ENCODE data around the gene TMSB4X.
A peak's percentile ranks its signal among the peaks of the same experiment; 100 is the strongest.
"Not testable (repeated sequence)": the region's sequence is repeated elsewhere in the genome, so short reads cannot be mapped to it uniquely, and the experiment has no call there.

TMSB4X gene

DNA sequence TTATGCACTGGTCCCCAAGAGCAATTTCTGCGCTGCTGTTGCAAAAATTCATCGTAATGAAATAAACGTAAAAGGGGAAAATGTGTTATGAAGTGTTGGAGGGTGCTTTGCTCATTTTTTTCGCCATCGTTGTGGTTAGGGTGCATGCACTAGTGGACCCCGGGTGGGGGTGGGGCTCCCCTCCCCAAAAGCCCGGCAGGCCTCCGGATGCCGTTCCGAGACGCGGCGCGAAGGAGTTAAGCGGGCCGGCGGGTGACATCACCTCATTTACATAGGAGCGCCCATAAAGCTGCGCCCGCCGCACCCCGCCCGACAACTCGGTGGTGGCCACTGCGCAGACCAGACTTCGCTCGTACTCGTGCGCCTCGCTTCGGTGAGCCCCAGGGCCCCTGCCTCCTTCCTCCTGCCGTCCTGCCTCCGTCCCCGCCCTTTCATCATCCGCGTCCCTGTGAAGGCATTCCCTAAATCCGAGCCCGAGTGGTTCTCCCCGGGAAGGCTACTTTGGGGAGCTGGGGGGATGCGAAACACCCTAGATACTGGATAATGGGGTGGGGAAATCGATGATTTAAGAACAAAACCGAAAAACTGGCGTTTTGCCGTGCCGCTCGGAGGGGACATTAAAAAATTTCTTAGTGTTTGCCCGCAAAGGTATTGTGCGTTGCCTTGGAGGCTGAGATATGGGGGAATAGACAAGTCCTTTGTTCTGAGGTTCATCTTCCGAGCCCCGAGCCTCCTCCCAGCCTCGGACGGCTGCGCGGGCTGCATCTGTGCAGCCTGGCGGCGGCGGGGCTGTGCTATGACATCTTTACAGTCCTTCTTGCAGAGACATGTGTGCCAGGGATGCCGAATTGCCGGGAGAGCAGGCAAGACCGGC is at the start of gene TMSB4X:
Gene TMSB4X (plus strand): TSS at position 315 of the 874 bp plus-strand sequence.
- DNase-seq: peak; percentile 73

DNA sequence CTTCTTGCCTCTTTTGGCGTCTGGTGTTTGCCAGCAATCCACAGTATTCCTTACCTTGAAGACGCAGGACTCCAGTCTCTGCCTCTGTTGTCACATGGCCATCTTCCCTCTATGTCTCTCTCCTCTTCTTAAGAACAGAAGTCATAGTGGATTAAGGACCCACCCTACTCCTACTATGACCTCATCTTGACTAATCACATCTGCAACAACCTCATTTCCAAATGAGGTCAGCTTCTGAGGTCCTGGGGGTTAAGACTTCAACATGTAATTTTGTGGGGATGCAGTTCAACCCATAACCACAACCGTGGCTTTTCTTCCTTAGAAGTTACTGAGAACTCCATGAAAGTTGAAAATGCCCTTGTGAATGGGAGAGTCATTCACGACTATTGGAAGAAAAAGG is 45.2 kb upstream of the TMSB4X start:
- no peak for DNase-seq

DNA sequence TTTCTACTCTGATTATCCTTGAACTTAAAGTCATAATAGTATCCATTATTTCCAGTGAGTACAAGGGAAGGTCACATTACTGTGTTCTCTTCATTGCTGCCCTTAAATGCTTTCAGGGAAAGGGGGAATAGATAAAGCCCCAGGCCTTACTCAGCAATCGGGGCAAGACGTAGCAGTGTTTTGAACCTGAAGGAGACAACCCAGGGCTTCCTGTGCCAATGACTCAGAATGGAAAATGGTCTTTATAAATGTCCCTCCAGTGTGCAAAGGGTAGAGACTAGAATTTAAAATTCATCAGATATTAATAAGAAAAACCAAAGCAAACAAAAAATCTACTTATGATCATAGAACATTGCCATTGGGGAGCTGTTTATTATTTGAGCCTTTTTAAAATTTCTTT is 44.8 kb upstream of the TMSB4X start:
- DNase-seq: no peak

DNA sequence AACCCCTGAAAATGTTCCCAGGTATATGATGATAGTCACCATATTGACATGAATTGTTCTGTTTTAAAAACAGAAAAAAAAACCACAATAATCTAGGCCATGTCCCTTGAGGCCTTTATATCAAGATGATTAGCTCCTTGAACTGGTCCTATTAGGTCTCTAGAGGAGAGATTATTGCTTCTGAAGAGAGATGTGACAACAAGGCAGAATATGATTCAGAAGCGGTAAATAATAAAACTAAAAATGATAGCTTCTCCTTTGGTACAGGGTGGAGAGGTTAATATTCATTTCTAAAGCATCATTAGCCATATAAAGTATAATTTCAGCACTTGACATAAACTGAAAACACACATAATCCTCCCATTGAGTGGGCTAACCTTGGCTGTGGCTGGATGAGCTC is 42.7 kb upstream of the TMSB4X start:
- DNase-seq: no peak

DNA sequence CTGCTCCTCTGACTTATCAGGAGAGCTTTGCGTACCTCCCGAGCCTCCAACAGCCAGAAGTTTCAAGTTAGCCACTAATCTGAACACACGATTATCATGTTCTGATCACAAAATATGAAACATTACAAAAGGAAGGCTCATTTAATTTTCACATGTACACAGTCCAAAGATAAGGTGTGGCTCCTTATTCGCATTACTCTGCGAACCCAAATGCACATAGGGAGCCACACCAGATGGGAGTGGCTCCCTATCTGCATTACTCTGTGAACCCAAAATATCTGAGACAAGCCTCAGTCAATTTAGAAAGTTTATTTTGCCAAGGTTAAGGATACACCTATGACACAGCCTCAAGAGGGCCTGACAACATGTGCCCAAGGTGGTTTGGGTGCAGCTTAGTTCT is 40.1 kb upstream of the TMSB4X start:
- DNase-seq: no peak

DNA sequence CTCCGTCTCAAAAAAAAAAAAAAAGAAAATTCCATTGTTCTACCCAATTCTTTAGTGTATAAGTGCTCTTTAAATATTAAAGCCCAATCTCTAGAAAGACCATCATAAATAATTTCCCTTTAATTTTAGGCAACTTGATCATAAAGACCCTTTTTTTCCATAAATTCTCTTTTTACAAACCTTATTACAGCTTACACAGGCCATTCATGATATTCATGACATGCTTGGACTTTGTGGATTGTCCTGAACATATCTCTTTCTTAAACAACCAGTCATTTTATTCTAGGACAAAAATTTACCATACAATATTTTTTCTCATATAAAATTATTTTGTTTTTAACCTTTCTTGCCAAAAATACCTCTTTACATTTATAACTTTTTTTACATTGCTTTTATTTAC is 38.0 kb upstream of the TMSB4X start:
- DNase-seq: no peak

DNA sequence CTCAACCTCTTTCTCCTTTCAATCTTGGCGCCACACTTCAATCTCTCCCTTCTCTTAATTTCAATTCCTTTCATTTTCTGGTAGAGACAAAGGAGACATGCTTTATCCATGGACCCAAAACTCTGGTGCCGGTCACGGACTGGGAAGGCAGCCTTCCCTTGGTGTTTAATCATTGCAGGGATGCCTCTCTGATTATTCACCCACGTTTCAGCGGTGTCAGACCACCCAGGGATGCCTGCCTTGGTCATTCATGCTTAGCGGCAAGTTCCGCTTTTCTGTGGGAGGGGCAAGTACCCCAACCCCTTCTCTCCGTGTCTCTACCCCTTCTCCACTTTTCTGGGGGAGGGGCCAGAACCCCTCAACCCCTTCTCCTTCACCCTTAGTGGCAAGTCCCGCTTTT is 34.4 kb upstream of the TMSB4X start:
- not testable (repeated sequence) for DNase-seq

DNA sequence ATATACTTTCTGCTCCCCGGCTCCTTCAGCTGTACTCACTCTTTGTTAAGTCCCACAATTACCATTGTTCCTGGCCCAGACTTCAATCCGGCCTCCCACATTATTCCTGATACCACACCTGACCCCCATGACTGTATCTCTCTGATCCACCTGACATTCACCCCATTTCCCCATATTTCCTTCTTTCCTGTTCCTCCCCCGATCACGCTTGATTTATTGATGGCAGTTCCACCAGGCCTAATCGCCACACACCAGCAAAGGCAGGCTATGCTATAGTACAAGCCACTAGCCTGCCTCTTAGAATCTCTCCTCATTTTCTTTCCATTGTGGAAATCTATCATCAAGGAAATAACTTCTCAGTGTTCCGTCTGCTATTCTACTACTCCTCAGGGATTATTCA is 31.3 kb upstream of the TMSB4X start:
- not testable (repeated sequence) for DNase-seq

DNA sequence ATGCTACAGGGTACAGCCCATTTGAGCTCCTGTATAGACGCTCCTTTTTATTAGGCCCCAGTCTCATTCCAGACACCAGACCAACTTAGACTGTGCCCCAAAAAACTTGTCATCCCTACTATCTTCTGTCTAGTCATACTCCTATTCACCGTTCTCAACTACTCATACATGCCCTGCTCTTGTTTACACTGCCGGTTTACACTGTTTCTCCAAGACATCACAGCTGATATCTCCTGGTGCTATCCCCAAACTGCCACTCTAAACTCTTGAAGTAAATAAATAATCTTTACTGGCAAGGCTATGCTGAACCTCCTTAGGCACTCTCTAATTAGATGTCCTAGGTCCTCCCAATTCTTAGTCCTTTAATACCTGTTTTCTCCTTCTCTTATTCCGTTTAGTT is 30.5 kb upstream of the TMSB4X start:
- DNase-seq: not testable (repeated sequence)

DNA sequence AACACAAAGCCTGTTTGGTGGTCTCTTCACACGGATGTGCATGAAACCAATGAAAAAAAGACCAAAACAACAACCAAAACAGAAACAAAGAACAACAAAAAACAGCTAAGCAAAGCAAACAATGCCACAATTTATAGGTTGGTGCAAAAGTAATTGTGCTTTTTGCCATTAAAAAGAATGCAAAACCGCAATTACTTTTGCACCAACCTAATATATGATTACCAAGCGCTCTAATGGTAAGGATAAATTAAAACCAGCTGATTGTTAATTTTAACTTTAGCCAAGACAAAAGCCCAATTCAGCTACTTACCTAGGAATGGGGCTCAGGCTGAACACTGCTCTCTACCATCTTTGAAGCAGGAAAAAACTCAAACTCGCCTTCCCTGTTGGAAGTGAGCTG is 29.4 kb upstream of the TMSB4X start:
- DNase-seq: no peak

DNA sequence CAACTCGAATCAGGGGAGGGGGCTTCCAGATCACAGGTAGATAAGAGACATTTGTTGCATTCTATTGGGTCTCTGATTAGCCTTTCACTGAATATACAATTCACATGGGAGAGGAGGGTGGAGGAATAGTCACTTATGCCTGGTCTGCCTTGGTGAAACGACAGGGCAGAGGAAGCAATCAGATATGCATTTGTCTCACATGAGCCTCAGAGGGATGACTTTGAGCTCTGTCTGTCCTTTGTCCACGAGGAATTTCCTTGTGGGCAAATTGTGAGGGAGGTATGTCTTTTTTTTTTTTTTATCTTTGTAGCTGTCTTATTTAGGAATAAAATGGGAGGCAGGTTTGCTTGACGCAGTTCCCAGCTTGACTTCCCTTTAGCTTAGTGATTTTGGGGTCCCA is 28.5 kb upstream of the TMSB4X start:
- DNase-seq: no peak

DNA sequence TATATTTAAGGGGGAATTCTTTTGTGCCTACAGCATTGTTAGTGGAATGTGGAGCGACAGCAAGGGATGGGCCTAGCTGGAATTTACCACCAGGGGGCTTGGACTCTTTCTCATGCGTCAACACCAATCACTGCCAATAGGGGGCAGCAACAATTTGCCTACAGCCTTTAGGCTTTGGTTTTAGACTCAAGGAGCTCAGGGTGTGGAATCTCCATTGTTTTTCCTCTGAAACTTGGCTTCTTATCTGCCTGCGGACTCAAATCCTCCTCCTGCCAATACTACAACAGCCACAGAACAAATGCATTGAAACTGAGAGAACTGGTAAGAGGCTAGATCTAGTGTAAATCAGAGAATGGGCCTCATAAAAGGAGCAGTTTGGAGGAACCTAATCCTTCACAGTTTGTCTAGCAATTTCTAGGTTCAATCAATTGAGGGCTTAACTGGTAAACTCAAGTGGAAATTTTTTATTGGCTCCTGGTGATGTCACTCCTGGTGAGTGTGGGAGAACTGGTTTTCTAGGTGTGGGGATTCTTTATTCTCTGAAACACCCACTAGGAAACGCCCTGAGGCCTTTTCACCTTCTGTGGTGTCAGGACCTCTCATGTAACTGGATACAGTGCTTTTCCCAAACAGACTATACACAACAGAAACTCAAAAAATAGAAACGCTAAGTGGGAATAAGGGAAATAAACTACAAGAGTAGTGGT is 27.9 kb upstream of the TMSB4X start:
- DNase-seq: peak; percentile 50

DNA sequence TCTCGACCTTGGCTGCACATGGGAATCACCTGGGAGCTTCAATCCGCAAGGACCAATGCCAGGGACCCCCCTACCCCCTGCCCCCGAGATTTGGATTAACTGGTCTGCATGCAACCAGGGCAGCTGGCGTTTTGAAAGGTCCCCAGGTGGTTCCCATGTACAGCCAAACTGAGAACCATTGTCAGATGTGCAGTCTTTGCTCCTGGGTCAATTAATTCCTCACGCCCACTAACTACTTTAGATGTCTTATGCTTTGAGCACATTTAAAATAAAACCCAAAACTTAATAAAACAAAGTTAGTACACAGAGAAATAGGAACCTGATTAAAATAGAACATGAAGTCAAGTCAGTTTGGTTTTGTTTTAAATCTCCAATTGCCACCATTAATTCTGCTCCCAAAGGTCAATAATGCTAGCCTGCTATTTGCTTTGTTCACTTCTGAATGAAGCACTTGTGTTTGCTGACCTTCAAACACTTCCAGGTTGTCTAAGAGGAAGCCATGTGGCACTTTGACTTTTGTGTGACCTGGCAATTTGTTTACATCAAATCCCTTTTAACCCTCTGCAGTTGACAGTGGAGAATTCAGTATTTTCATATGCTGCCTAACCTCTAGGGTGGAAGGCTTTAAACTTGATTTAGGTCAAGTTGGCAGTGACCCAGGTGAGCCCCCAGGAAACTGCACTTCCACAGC is 27.2 kb upstream of the TMSB4X start:
- DNase-seq: no peak

DNA sequence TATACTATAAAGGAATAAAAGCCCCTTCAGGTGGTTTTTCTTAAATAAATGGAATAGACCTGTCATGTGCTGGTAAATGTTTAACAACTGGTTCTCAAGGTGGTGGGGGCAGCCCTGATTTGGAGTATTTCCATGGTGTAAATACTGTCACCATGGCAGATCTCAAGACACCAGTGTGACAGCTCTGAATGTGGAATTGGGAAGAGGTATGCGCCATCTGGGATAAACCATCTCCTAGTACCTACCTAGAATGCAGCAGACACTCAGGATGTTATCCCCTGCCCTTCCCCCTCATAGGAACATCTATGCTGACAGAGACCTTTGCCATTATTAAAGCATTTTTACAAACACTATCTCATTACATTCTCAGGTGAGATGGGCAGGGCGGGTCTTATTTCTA is 26.4 kb upstream of the TMSB4X start:
- no peak for DNase-seq

DNA sequence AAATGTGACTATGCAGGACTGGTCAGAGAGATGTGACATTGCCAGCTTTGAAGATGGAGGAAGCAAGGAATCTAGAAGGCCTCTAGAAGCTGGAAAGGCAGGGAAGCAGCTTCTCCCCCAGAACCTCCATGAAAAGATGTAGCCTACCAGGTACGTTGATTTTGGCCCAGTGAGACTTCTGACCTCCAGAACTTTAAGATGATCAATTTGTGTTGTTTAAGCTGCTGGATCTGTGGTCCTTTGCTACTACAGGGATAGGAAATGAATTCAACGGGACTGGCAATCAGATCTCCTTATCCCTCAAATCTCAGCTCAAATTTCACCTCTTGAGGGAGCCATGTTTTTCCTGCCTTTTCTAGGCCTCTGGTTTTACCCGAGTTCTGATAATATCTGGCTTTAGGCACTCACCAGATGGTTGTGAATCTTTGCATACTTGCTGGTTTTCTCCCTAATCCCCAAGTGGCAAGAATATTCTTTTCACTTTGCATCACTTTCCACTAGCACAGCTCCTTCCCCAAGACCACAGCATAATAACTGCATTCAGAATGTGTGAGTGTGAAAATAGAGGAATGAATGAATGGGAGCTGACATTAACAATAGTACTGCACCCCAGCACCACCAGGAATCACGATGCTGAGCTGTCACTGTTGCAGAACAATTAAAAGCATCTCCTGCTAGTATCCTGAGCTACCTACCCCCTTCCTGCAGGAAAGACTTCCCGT is 25.5 kb upstream of the TMSB4X start:
- DNase-seq: no peak

DNA sequence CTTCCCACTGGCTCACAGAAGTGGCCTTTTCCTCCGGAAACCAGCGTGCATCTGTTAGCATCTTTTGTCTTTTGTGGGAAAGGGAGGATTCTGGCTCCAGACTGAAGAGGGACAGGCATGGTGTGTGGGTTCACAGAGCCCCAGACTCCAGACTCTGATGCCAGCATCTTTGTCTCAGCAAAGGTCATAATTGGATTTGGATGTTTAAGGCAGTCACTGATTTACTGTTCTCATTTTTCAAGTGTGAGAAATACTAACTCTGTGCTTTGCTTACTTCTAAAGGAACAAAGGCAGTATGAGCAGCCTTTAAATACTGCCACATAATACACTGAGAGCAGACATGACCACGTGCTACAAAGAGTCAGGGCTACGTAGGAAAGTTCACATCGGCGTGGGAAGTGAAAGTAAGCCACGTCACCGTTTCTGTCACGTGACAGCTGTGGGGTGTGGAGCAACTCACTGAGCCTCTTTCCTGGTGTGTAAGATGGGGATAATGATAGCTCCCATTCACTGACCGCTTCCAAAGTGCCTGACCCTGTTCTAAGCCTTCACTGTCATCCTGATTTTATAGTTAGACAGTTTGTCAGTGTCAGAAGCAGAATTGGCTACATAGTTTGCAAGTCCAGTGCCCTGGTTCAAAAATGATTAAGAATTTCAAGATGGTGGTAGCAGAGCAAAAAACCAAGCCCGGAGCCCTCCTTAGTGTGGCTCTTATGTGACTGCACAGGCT is 24.8 kb upstream of the TMSB4X start:
- peak; percentile 70 for DNase-seq

DNA sequence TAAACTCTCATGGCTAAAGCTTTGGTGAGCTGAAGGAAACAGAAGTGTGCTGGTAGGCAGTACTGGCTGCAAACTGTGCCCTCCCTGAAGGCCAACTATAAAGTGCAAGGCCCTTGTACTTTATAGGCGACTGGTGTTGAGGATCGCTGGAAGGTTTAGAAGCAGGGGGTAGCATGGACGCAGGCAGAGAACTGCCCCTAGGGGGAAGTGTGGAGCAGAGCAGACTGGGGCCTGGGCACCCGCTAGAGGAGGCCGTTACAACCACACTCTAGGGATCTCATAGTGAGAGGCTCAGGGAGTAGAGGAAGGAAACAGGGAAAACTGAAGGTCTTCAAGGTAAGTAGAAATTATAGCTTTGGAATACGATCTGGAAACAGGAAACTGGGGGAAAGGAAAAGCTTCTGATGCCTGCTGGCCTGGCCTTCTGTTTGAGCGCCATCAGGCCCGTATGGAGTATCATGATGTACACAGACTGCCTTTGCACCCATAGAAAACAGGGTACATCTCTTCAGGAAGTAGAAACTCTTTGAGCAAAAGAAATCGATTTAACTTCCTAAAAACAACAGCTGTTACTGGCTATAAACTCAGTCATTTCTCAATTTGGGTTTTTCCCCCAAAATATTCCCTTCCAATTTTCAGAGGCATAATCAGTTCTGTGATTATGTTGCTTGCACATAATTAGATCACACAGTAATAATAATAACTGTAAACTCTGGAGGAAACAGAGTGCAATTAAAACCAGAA is 23.9 kb upstream of the TMSB4X start:
- DNase-seq: peak; percentile 59

DNA sequence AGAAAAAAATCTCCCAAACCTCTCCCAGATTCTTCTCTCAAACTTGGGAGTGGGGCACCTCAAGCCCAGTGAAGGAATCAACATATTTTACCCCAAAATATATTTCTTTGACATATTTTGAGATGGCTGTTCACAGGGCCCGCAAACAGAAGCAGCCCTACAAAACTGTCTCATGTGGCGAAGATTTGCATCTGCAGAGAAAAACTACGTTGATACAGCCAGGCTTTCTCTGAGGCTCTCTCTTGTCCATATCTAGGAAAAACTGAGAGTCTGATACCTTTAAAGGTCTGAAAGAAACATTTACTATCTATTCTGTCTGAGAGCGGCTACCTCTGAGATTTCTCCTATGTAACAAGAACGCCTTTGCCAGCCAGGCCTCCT is 23.3 kb upstream of the TMSB4X start:
- DNase-seq: no peak

DNA sequence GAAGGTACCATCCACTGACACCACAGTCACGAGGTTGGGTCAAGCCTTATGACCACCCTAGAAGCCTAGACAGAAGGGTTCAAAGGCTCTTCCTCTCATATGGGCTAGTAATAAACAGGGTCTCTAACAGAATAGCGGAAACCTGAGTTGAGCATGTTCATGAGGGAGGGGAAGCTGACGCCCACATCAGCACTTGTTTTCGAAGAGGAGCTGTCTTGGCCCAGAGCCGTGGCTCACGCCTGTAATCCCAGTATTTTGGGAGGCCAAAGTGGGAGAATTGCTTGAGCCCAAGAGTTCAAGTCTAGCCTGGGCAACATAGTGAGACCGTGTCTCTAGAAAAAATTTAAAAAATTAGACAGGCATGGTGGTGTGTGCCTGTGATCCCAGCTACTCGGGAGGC is 21.5 kb upstream of the TMSB4X start:
- no peak for DNase-seq

DNA sequence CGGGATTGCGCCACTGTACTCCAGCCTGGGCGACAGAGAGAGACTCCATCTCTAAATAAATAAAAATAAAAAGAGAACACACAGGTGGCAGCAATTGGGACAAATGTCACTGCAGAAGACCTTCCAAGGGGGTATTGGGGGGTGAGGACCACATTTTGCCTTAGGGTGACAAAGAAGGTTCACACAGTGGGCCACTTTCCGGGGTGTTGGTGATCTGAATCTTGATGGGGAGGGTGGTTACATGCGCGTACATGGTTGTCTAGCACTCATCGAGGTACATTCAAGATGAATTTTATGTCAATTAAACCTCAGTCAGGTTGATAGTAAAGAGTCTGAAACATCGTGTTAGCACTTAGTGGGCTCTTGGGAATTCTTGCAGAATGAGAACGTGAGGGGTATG is 20.5 kb upstream of the TMSB4X start:
- DNase-seq: no peak

DNA sequence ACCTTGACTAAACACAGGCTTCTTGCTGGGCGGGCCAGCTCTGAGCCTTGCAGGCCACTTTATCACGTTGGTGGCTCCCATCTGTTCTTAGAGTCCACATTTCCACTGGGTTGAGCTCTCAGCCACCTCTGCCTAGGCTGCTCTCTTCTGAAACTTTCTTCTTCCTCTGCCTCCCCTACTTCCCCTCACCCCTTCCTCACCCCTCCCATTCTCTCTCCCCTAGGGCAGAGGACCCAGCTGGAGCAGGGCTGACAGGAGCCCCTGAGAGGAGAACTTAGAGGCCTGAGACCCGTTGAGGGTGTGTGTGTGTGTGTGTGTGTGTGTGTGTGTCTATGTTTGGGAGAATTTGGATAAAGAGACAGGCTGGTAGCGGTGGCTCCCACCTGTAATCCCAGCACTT is 19.9 kb upstream of the TMSB4X start:
- no peak for DNase-seq
